Prostate gland (tissue), 2 donors: Measurements from ENCODE around the gene LIF.

Experiments
- CTCF ChIP-seq, 4 experiments: fragments of 200-600 bp in 2 of 4; fragments of 450-650 bp in 2 of 4; sonication (generic) in 2 of 4; IDR thresholded peaks; 1 replicate in 3 of 4; 2 replicates in 1 of 4; pipeline ENCODE4 v1.5.1; 2016 to 2019; ENCODE audit warnings: antibody characterized with exemption in 4 of 4, mild to moderate bottlenecking in 2 of 4, moderate library complexity in 2 of 4
- POLR2A ChIP-seq: fragments of 450-650 bp; IDR thresholded peaks from one replicate; pipeline ENCODE4 v1.6.1; 2016; ENCODE audit warnings: antibody characterized with exemption, mild to moderate bottlenecking
- POLR2AphosphoS5 ChIP-seq: sonication (generic); formaldehyde crosslinking; IDR thresholded peaks from one replicate; pipeline ENCODE4 v1.6.1; 2017; ENCODE audit warnings: antibody characterized with exemption

GRCh38 chr22:30209642-30210041 is 36.9 kb downstream of the LIF start:
- TF ChIP-seq CTCF (IDR thresholded peaks at IDR 0.05) (no peak), POLR2A (no peak), POLR2AphosphoS5 (no peak)
